Retinal pigment epithelial cell (primary cell): ENCODE results near the gene SSB.
"Not testable (repeated sequence)": the region's sequence is repeated elsewhere in the genome, so short reads cannot be mapped to it uniquely, and the experiment has no call there.

Experiments
- DNase-seq: peaks from one replicate; pipeline ENCODE4 v3.0.0-alpha.2; 2010; ENCODE audit warnings: low read depth
- H3K4me3 ChIP-seq: 2 replicates; pipeline ENCODE4 v1.5.1; 2011; ENCODE audit warnings: mild to moderate bottlenecking, low read length, control low read depth, moderate library complexity
- TF ChIP-seq, protein P1 (sequence below): conservative IDR thresholded peaks from 2 replicates; pipeline ENCODE4 v1.5.1; 2011; ENCODE audit warnings: low read depth, low read length, control low read depth, inconsistent platforms

Gene SSB

DNA sequence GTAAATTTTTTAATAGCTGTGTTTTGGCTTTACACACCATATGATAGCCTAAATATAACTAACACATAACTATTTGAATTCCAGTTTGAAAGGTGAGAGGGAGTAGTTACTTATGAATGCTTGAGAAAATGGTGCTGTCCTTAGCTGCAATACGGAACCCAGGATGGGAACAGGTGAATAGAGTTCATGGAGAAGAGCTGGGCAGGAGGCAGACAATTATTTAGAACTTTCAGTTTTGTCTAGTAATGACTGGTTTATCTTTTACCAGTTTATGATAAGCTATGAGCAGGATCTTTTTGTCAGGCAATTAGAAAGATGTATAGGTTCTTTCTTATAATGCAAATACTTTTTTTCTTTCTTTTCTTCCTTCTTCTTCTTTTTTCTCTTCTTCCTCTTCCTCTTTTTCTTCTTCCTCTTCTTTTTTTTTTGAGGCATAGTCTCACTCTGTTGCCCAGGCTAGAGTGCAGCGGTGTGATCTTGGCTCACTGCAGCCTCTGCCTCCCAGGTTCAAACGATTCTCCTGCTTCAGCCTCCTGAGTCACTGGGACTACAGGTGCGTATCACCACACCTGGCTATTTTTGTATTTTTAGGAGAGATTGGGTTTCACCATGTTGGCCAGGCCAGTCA, 54.5 kb downstream of the SSB start:
- TF ChIP-seq, protein P1, sequence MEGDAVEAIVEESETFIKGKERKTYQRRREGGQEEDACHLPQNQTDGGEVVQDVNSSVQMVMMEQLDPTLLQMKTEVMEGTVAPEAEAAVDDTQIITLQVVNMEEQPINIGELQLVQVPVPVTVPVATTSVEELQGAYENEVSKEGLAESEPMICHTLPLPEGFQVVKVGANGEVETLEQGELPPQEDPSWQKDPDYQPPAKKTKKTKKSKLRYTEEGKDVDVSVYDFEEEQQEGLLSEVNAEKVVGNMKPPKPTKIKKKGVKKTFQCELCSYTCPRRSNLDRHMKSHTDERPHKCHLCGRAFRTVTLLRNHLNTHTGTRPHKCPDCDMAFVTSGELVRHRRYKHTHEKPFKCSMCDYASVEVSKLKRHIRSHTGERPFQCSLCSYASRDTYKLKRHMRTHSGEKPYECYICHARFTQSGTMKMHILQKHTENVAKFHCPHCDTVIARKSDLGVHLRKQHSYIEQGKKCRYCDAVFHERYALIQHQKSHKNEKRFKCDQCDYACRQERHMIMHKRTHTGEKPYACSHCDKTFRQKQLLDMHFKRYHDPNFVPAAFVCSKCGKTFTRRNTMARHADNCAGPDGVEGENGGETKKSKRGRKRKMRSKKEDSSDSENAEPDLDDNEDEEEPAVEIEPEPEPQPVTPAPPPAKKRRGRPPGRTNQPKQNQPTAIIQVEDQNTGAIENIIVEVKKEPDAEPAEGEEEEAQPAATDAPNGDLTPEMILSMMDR = no peak
- no peak for DNase-seq

DNA sequence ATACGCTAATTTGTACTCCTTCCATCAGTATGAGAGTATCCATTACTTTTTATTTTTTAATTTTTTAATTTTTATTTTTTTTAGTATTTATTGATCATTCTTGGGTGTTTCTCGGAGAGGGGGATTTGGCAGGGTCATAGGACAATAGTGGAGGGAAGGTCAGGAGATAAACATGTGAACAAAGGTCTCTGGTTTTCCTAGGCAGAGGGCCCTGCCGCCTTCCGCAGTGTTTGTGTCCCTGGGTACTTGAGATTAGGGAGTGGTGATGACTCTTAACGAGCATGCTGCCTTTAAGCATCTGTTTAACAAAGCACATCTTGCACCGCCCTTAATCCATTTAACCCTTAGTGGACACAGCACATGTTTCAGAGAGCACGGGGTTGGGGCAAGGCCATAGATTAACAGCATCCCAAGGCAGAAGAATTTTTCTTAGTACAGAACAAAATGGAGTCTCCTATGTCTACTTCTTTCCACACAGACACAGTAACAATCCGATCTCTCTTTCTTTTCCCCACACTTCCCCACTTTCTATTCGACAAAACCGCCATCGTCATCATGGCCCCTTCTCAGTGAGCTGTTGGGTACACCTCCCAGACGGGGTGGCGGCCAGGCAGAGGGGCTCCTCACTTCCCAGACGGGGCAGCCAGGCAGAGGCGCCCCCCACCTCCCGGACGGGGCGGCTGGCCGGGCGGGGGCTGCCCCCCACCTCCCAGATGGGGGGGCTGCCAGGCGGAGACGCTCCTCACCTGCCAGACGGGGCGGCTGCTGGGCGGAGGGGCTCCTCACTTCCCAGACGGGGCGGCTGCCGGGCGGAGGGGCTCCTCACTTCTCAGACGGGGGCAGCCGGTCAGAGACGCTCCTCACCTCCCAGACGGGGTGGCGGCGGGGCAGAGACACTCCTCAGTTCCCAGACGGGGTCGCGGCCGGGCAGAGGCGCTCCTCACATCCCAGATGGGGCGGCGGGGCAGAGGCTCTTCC, 56.9 kb downstream of the SSB start:
- not testable (repeated sequence) for DNase-seq, H3K4me3 ChIP-seq

More for the DNA sequence above, 54.5 kb downstream of the SSB start:
- H3K4me3 ChIP-seq = no peak overlapping the region

DNA sequence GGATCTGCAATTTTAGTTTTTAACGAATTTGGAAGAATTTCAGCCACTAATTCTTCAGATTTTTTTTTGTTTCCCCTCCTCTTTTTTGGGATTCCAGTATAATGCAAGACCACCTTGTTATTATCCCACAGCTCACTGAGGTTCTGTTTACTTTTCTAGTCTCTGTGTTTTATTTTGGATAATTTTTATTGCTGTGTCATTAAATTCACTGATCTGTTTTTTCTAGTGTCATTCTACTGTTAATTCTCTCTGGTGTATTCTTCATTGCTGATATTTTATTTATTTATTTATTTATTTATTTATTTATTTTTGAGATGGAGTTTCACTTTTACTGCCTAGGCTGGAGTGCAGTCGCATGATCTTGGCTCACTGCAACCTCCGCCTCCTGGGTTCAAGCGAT, 60.8 kb downstream of the SSB start:
- TF ChIP-seq, protein P1 = no peak
- DNase-seq = no peak
- H3K4me3 ChIP-seq = no peak overlapping the region

DNA sequence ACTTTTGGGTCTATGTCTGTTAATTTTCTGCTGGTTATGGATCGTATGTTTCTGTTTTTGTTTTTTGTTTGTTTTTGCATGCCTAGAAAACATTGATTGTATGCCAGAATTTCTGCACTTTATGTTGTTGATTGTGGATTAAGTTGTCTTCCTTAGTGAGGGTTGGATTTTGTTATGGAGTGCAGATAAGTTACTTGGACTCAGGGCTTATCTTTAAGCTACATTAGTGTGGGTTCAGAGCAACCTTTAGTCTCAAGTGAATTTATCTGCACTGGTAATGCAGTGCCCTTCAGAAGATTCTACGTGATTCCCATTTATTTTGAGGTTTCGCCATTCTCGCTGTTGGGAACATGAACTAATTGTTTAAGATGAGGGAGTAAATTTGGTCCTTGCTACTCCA, 61.5 kb downstream of the SSB start:
- H3K4me3 ChIP-seq = no peak overlapping the region
- DNase-seq = no peak
- TF ChIP-seq, protein P1 = no peak
